ENCODE measurements around the gene TDRD10. TPM values are rescaled to one million over a fixed set of nuclear protein-coding genes. Genes with fewer than 3 reads are reported as not detected.
A peak's percentile ranks its signal among the peaks of the same experiment; 100 is the strongest.

TDRD10 gene
- total and polyA plus RNA-seq, 8 donors: 0.13 to 4.7 (median 0.39) TPM

- 87 to 88% methylated on average over 6 of the region's 6 CpGs for whole genome bisulfite sequencing, 2 donors
- H3K9me3 ChIP-seq: no peaks in the 10 kb centered on the region
- H3K36me3 ChIP-seq: no peaks in the 10 kb centered on the region
- TF ChIP-seq CTCF (IDR thresholded peaks at IDR 0.05): no peak
- no peak overlapping the region for H3K4me3 ChIP-seq
- no peaks in the 10 kb centered on the region for H3K4me1 ChIP-seq
- no peak overlapping the region for H3K27ac ChIP-seq
- FAIRE-seq (no peak), ATAC-seq (no peak), DNase-seq (no peak)
- intact Hi-C loops (cut with DNase I): no loop called here
- no peaks in the 10 kb centered on the region for H3K27me3 ChIP-seq
Measured at GRCh38 chr1:154456631-154457030, 45.4 kb upstream of the TDRD10 start.

GRCh38 chr1:154459080-154459479 lies 42.9 kb upstream of the TDRD10 start:
- no peaks in the 10 kb centered on the region for H3K9me3 ChIP-seq
- H3K4me1 ChIP-seq: no peaks in the 10 kb centered on the region
- no peaks in the 10 kb centered on the region for H3K36me3 ChIP-seq
- H3K27ac ChIP-seq: no peak overlapping the region
- no peaks in the 10 kb centered on the region for H3K27me3 ChIP-seq
- ATAC-seq (peak in 3 of 4 donors; percentile 33 to 63 (median 51)), FAIRE-seq (no peak), DNase-seq (no peak)
- no peak for TF ChIP-seq CTCF (IDR thresholded peaks at IDR 0.05)
- intact Hi-C loops (cut with DNase I): no loop called here
- H3K4me3 ChIP-seq: no peak overlapping the region

GRCh38 chr1:154460695-154461260 lies 41.2 kb upstream of the TDRD10 start:
- ATAC-seq (no peak), DNase-seq (no peak), FAIRE-seq (no peak)
- no peak for TF ChIP-seq CTCF (IDR thresholded peaks at IDR 0.05)
- Histone ChIP-seq H3K4me3 (no peak overlapping the region), H3K27me3 (no peaks in the 10 kb centered on the region), H3K36me3 (no peaks in the 10 kb centered on the region), H3K9me3 (no peaks in the 10 kb centered on the region), H3K27ac (no peak overlapping the region), H3K4me1 (no peaks in the 10 kb centered on the region)
- WGBS, 2 donors: 68 to 70% methylated on average over 15 of the region's 15 CpGs
- intact Hi-C loops (cut with DNase I): loop anchor here in 1 of 3 donors (10.0 kb wide), 1 partner anchor 56 kb away; the partner anchor contains the start of gene IL6R

- Histone ChIP-seq H3K4me3 (no peak overlapping the region), H3K27me3 (no peaks in the 10 kb centered on the region), H3K27ac (no peak overlapping the region), H3K9me3 (no peaks in the 10 kb centered on the region), H3K36me3 (no peaks in the 10 kb centered on the region), H3K4me1 (no peaks in the 10 kb centered on the region)
- ATAC-seq (peak in 2 of 4 donors; percentile 31 to 39), DNase-seq (peak in 1 of 6 donors; percentile 13), FAIRE-seq (no peak)
- TF ChIP-seq CTCF (IDR thresholded peaks at IDR 0.05): no peak
- WGBS, 2 donors: 54 to 70% methylated on average over 4 of the region's 4 CpGs
- intact Hi-C loops (cut with DNase I): loop anchor here in 1 of 3 donors (10.0 kb wide), 1 partner anchor 59 kb away; the partner anchor contains the start of gene IL6R
Measured at GRCh38 chr1:154463512-154463990, 38.5 kb upstream of the TDRD10 start.

GRCh38 chr1:154465621-154466195 lies 36.3 kb upstream of the TDRD10 start:
- intact Hi-C loops (cut with DNase I): loop anchor here in 1 of 3 donors (10.0 kb wide), 1 partner anchor 61 kb away; the partner anchor contains the start of gene IL6R
- no peak for TF ChIP-seq CTCF (IDR thresholded peaks at IDR 0.05)
- Histone ChIP-seq H3K4me3 (no peak overlapping the region), H3K27me3 (no peaks in the 10 kb centered on the region), H3K9me3 (no peaks in the 10 kb centered on the region), H3K36me3 (no peaks in the 10 kb centered on the region), H3K4me1 (no peaks in the 10 kb centered on the region), H3K27ac (no peak overlapping the region)
- peak in 1 of 6 donors; percentile 21 for DNase-seq
- ATAC-seq: no peak
- no peak for FAIRE-seq
- 74 to 76% methylated on average over 8 of the region's 8 CpGs for WGBS, 2 donors

Data from pancreas (tissue), 10 donors.